Common myeloid progenitor, CD34-positive (primary cell): ENCODE data around the gene ROR2.

Source experiments
- CTCF ChIA-PET: fragments of 350-600 bp; sonication (Branson Sonifier 250); formaldehyde crosslinking; loops from one replicate; lab custom pipeline; 2021; ENCODE audit warnings: antibody characterized with exemption; lab: Charles Lee
- POLR2A ChIA-PET: fragments of 350-600 bp; sonication (Branson Sonifier 250); formaldehyde crosslinking; loops from one replicate; lab custom pipeline; 2021; ENCODE audit warnings: antibody characterized with exemption; lab: Charles Lee
- DNase-seq, 3 donors: peaks; one replicate each; pipeline versions ENCODE4 v3.0.0 to v3.0.0-alpha.2; 2013
- H3K27ac ChIP-seq, 2 experiments: 1 replicate in 1 of 2; 2 replicates in 1 of 2; pipeline ENCODE4 v1.7.0; 2013; ENCODE audit warnings: inconsistent platforms in 2 of 2, low read length in 2 of 2, mild to moderate bottlenecking in 2 of 2, low read depth in 1 of 2, moderate library complexity in 1 of 2; ENCODE audit not compliant: severe bottlenecking in 2 of 2, insufficient read depth in 1 of 2, poor library complexity in 1 of 2
- H3K27me3 ChIP-seq, 5 experiments: replicated peaks in 2 of 5; 1 replicate in 3 of 5; 2 replicates in 2 of 5; pipeline versions ENCODE4 v1.6.1 to v1.7.0; 2013; ENCODE audit warnings: low read length in 4 of 5, mild to moderate bottlenecking in 2 of 5, moderate library complexity in 2 of 5, inconsistent platforms in 1 of 5; ENCODE audit not compliant: insufficient read depth in 5 of 5, control insufficient read depth in 4 of 5
- H3K36me3 ChIP-seq, 4 experiments: 1 replicate in 2 of 4; 2 replicates in 2 of 4; pipeline versions ENCODE4 v1.6.1 to v1.7.0; 2013; ENCODE audit warnings: low read length in 3 of 4, control low read depth in 1 of 4, mild to moderate bottlenecking in 1 of 4; ENCODE audit not compliant: control insufficient read depth in 4 of 4, insufficient read depth in 4 of 4
- H3K4me1 ChIP-seq, 4 experiments: 1 replicate in 3 of 4; 2 replicates in 1 of 4; pipeline versions ENCODE4 v1.6.1 to v1.7.1; 2013; ENCODE audit warnings: low read length in 3 of 4, mild to moderate bottlenecking in 3 of 4, control low read depth in 1 of 4, inconsistent platforms in 1 of 4, moderate library complexity in 1 of 4; ENCODE audit not compliant: control insufficient read depth in 4 of 4, insufficient read depth in 4 of 4; ENCODE audit errors: control extremely low read depth in 1 of 4
- H3K4me3 ChIP-seq, 7 experiments: 1 replicate in 4 of 7; 2 replicates in 3 of 7; pipeline versions ENCODE4 v1.5.1 to v1.7.0; 2013; ENCODE audit warnings: mild to moderate bottlenecking in 7 of 7, low read length in 6 of 7, moderate library complexity in 6 of 7, inconsistent platforms in 2 of 7, low read depth in 2 of 7, control low read depth in 1 of 7; ENCODE audit not compliant: insufficient read depth in 4 of 7, control insufficient read depth in 1 of 7; ENCODE audit errors: extremely low read depth in 1 of 7
- H3K9me3 ChIP-seq, 5 experiments: 1 replicate in 4 of 5; 2 replicates in 1 of 5; pipeline versions ENCODE4 v1.6.1 to v1.7.1; 2013; ENCODE audit warnings: low read length in 4 of 5, mild to moderate bottlenecking in 2 of 5, inconsistent platforms in 1 of 5, low read depth in 1 of 5, moderate library complexity in 1 of 5; ENCODE audit not compliant: control insufficient read depth in 4 of 5, insufficient read depth in 2 of 5; ENCODE audit errors: control extremely low read depth in 1 of 5
- whole genome bisulfite sequencing: methylation state at CpG from one replicate; pipeline ENCODE4 v1.1.5; 2013; ENCODE audit not compliant: insufficient coverage; 5-methylcytosine and 5-hydroxymethylcytosine counted together

Gene ROR2

DNA sequence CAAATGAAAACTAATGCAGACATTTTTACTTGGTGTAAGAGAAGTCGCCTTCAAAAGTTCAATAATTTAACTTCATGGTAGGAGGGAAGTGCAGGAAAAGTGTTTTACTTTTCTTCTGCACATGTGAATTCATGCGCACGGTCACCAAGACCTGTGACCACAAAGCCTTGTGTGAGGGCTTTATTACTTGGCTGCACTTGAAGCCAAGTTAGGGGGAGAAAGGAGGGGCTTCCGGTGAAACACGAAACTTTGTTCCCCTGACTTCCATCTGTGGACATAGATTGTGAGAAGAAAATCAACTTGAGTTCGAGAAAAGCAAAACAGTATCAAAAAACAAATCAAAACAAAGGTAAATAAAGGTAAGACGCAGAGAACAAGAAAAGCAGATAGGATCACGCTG is 239.9 kb downstream of the ROR2 start:
- no peaks in the 10 kb centered on the region for H3K36me3 ChIP-seq
- peaks cover 0 to 29% (median 20%) of the 10 kb centered on the region in 4 experiments for H3K4me1 ChIP-seq
- 57% methylated on average over 5 of the region's 8 CpGs for WGBS
- H3K4me3 ChIP-seq = peak overlapping the region in 1 of 7 experiments; percentile 66
- H3K27me3 ChIP-seq = no peaks in the 10 kb centered on the region
- H3K27ac ChIP-seq = no peak overlapping the region
- ChIA-PET CTCF (no interaction called here), POLR2A (no interaction called here)
- DNase-seq = peak in 2 of 3 donors; percentile 80 to 91
- peaks cover 0 to 11% (median 7%) of the 10 kb centered on the region in 5 experiments for H3K9me3 ChIP-seq

DNA sequence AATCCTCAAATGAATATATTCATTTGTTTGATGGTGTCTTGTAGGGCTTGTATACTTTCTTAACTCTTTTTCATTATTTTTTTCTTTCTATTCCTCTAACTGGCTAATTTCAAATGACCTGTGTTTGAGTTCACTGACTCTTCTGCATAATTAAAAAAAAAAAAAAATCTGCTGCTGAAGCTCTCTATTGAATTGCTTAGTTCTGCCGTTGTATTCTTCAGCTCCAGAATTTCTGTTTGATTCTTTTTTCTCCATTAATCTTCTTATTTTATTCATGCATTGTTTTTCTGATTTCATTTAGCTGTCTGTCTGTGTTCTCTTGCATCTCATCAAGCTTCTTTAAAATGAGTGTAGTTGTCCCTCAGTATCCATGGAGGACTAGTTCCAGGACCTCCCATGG is 244.6 kb downstream of the ROR2 start:
- ChIA-PET POLR2A (interaction anchor here (0.7 kb wide), 1 partner anchor 866 kb away, joined by 3 read pairs; no protein-coding TSS in a partner anchor), CTCF (interaction anchor here (1.4 kb wide), 1 partner anchor 207 kb away, joined by 3 read pairs; no protein-coding TSS in a partner anchor)
- H3K9me3 ChIP-seq = peaks cover 0 to 16% (median 7%) of the 10 kb centered on the region in 5 experiments
- WGBS = no CpG with 5 or more reads among the region's 1 CpG
- DNase-seq = peak in 1 of 3 donors; percentile 17
- H3K27ac ChIP-seq = no peak overlapping the region
- no peak overlapping the region for H3K4me3 ChIP-seq
- H3K36me3 ChIP-seq = no peaks in the 10 kb centered on the region
- H3K4me1 ChIP-seq = peaks cover 0 to 7% (median 5%) of the 10 kb centered on the region in 4 experiments
- no peaks in the 10 kb centered on the region for H3K27me3 ChIP-seq

DNA sequence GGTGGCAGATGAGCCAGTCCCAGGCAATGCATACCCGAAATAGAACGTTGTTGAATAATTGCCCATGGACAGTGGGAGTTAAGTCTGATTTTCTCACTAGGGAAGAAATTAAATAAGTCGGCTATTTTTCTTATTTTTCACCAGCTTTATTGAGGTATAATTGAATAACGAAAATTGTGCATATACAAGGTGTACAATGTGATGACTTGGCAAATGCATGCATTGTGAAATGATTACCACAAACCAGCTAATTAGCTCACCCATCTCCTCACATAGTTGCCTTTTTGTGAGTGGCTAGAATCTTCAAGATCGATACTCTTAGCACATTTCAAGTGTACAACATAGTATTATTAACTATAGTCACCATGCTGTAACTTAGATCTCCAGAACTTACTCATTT is 249.6 kb downstream of the ROR2 start:
- WGBS = 100% methylated on average over 3 of the region's 5 CpGs
- H3K27ac ChIP-seq = no peak overlapping the region
- peaks cover 0 to 5% (median 0%) of the 10 kb centered on the region in 5 experiments for H3K9me3 ChIP-seq
- no peaks in the 10 kb centered on the region for H3K27me3 ChIP-seq
- no peaks in the 10 kb centered on the region for H3K4me1 ChIP-seq
- no peak overlapping the region for H3K4me3 ChIP-seq
- no peaks in the 10 kb centered on the region for H3K36me3 ChIP-seq
- no peak for DNase-seq
- POLR2A ChIA-PET = interaction anchor here (0.6 kb wide), 1 partner anchor 779 kb away, joined by 3 read pairs; no protein-coding TSS in a partner anchor
- CTCF ChIA-PET = no interaction called here

DNA sequence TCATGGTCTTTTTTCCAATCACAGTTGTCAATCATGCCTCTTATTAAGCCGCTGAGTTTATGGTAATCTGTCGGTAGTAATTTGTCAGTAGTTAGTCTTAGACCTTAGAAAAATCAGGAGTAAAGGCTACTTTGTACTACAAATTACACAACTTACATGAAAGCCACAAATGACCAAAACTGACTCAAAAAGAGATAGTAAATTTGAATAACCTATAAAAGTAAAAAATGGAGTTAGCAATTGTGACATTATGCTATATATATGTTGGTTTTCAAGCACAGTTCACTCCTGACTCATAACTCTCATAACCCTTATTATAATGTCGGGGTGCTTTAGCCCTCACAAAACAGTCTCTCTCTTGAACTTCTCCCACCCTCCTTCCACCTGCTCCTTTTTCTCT is 251.8 kb downstream of the ROR2 start:
- no peak overlapping the region for H3K4me3 ChIP-seq
- POLR2A ChIA-PET = no interaction called here
- 100% methylated on average over 1 of the region's 3 CpGs for WGBS

DNA sequence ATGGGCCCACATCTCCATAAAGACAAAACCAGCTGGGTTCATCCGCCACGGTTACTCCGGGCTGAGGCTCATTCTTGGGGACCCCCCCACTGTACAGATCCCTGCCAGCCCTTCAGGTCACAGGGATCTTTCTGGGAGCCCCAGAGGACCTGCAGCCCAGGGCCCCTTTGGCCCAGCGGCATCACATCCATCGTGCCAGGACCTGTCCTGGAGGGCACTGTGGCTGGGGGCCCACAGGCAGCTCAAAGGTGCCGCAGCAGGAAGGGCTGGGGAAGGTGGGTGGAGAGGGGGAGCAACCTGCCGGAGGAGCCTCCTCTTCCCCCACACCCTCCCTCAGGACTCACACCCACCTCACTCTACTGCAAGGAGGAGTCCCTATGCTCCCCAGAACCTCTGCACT is 252.8 kb downstream of the ROR2 start:
- DNase-seq = no peak
- Histone ChIP-seq H3K4me3 (no peak overlapping the region), H3K36me3 (no peaks in the 10 kb centered on the region), H3K4me1 (no peaks in the 10 kb centered on the region), H3K9me3 (no peaks in the 10 kb centered on the region), H3K27me3 (no peaks in the 10 kb centered on the region), H3K27ac (no peak overlapping the region)
- ChIA-PET CTCF (no interaction called here), POLR2A (no interaction called here)
- WGBS = 100% methylated on average over 3 of the region's 7 CpGs

More for the DNA sequence above, 251.8 kb downstream of the ROR2 start:
- CTCF ChIA-PET = no interaction called here
- Histone ChIP-seq H3K36me3 (no peaks in the 10 kb centered on the region), H3K27ac (no peak overlapping the region), H3K4me1 (no peaks in the 10 kb centered on the region), H3K27me3 (no peaks in the 10 kb centered on the region), H3K9me3 (no peaks in the 10 kb centered on the region)
- DNase-seq = no peak

DNA sequence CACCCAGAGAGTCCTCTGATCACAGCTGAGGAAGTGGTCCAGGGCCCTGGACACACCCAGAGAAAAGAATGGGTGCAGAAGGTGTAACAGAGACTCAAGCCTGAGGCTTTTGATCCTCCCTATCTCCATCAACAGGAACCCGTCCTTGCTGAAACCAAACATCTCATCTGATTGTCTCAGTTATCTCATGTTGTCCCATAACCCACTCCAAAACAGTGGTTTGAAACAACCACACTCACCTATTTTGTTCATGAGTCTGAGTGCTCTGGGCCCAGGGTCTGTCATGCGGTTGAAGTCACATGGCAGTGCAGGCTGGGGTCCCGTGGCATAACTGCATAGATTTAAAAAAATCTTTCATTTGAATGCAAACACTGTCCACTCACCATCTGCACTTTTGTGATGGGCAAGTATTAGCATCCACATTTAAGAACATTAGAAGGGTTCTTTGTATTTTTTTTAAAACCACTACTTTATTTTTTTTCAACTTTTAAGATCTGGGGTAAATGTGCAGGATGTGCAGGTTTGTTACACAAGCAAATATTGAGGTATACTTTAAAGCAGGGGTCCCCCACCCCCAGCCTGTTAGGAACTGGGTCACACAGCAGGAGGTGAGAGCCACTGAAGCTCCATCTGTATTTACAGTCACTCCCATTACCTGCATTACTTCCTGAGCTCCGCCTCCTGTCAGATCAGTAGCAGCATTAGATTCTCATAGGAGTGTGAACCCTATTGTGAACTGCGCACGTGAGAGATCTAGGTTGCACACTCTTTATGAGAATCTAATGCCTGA is 255.8 kb downstream of the ROR2 start:
- Histone ChIP-seq H3K27ac (no peak overlapping the region), H3K4me1 (peaks cover 0 to 9% (median 3%) of the 10 kb centered on the region in 4 experiments), H3K4me3 (no peak overlapping the region), H3K36me3 (no peaks in the 10 kb centered on the region), H3K9me3 (no peaks in the 10 kb centered on the region), H3K27me3 (no peaks in the 10 kb centered on the region)
- WGBS = 88% methylated on average over 4 of the region's 6 CpGs
- CTCF ChIA-PET = no interaction called here
- DNase-seq = no peak
- POLR2A ChIA-PET = no interaction called here

DNA sequence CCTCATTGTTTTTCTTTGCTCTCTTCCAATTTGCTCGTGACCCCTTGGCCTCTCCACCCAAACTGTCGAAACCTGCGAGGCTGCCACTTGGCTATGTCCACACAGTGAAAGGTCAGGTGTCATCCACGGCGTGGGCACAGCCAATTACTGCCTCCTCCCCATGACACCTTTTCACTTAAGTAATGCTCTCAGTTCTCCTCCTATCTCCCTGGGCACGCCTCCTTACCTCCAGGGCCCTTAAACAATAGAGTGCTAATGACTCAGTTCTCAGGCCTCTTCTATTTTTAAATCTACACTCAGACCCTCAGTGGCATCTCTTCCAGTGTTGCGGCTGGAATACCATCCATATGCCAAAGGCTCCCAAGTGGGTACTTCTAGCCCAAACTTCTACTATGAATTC is 256.8 kb downstream of the ROR2 start:
- Histone ChIP-seq H3K4me3 (no peak overlapping the region), H3K4me1 (peaks cover 0 to 9% (median 3%) of the 10 kb centered on the region in 4 experiments), H3K36me3 (no peaks in the 10 kb centered on the region), H3K27me3 (no peaks in the 10 kb centered on the region), H3K27ac (no peak overlapping the region), H3K9me3 (no peaks in the 10 kb centered on the region)
- 97% methylated on average over 7 of the region's 7 CpGs for WGBS
- POLR2A ChIA-PET = no interaction called here
- DNase-seq = no peak
- CTCF ChIA-PET = no interaction called here
